Effector memory CD4-positive, alpha-beta T cell (primary cell): ENCODE measurements around the gene AHNAK2.
"Not testable (repeated sequence)": the region's sequence is repeated elsewhere in the genome, so short reads cannot be mapped to it uniquely, and the experiment has no call there.

Experiments used
- DNase-seq, 3 donors: peaks; one replicate each; pipeline ENCODE4 v3.0.0-alpha.2; 2020
- H3K27ac ChIP-seq: 2 replicates; pipeline ENCODE4 v1.7.0; 2013; ENCODE audit warnings: mild to moderate bottlenecking, low read length, moderate library complexity; ENCODE audit not compliant: insufficient read depth, poor library complexity, severe bottlenecking
- H3K27me3 ChIP-seq: replicated peaks from 2 replicates; pipeline ENCODE4 v1.7.0; 2013; ENCODE audit warnings: mild to moderate bottlenecking, low read length; ENCODE audit not compliant: insufficient read depth, control insufficient read depth, poor library complexity, severe bottlenecking
- H3K36me3 ChIP-seq: 2 replicates; pipeline ENCODE4 v1.7.0; 2013; ENCODE audit warnings: mild to moderate bottlenecking, low read length, moderate library complexity; ENCODE audit not compliant: control insufficient read depth, insufficient read depth
- H3K4me1 ChIP-seq: 2 replicates; pipeline ENCODE4 v1.7.0; 2013; ENCODE audit warnings: low read length, mild to moderate bottlenecking; ENCODE audit not compliant: control insufficient read depth, insufficient read depth, poor library complexity, severe bottlenecking
- H3K4me3 ChIP-seq: 2 replicates; pipeline ENCODE4 v1.7.0; 2013; ENCODE audit warnings: low read length, low read depth, mild to moderate bottlenecking; ENCODE audit not compliant: insufficient read depth, poor library complexity, severe bottlenecking
- H3K9me3 ChIP-seq: 2 replicates; pipeline ENCODE4 v1.7.0; 2013; ENCODE audit warnings: mild to moderate bottlenecking, low read length, moderate library complexity; ENCODE audit not compliant: control insufficient read depth

Gene AHNAK2

DNA sequence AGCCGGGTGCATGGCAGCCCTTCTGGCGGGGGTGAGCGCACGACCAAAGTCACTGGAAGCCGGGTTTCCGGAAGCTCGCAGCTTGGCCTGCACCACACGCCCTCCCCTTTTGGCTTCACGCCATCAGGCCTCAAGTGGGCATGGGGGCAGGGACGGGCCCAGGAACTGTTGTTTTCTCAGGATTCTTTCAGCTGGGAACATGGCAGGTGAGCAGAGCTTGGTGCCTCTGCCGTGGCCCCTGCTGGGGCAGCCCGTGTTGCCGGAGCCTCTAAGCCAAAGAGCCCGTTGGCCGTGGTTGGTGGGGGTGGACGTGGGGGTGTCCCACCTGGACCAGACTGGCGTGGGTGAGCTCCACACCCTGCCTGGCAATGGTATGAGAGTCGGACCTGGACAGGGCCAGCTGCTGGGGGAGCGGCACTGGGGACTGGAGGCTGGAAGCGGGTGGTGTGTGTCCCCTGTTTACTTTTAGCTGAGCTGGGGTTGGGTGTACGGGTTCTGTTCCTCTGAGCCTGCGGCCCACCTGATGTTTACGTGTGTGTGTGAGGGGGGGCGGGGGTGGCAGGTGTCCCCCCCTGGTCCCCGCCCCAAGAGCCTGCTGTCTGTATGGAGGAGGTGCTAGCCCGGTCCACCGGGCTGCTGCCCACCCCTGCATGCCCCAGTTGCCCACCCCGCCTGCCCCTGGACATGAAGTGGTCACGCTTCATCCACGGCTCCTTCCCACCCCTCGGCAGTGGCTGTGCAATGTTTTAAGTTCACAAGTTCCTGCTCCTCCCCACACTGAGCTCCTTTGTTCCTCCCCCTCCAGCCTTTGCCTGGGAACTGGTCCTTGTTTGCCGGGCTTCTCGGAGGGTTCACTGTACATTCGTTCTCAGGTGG is 82.2 kb downstream of the AHNAK2 start:
- Histone ChIP-seq H3K4me1 (no peaks in the 10 kb centered on the region), H3K27ac (no peak overlapping the region), H3K4me3 (no peak overlapping the region), H3K9me3 (no peaks in the 10 kb centered on the region), H3K27me3 (no peaks in the 10 kb centered on the region), H3K36me3 (no peaks in the 10 kb centered on the region)
- DNase-seq: no peak

DNA sequence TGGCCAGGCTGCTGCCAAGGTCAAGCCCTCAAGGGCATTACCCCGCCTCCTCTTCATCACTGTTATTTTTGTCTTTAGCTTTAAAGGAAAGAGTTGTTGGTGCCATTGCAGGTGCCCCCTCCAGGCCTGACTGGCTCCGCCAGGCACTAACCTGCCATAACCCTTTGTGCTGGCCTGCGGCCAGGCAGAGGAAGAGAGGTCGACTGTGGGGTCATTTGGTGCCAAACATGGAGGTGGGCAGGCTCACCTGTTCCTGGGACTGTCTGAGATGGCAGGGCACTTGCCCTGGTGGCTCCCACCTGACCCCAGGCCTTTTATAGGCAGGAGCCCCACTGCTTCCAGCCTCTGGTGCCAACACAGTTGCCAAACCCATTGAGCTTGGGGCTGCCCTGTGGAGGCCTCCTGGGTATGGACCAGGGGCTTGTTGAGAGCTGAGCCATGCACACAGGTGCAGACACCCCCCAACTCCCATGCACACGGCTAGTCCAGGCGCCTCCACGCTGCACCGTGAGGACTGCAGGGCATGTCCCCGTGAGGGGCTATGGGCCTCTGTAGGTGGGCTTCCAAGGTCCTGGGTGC is 82.9 kb downstream of the AHNAK2 start:
- no peaks in the 10 kb centered on the region for H3K4me1 ChIP-seq
- no peaks in the 10 kb centered on the region for H3K36me3 ChIP-seq
- no peak overlapping the region for H3K4me3 ChIP-seq
- no peak for DNase-seq
- H3K9me3 ChIP-seq: no peaks in the 10 kb centered on the region
- no peak overlapping the region for H3K27ac ChIP-seq
- H3K27me3 ChIP-seq: no peaks in the 10 kb centered on the region

DNA sequence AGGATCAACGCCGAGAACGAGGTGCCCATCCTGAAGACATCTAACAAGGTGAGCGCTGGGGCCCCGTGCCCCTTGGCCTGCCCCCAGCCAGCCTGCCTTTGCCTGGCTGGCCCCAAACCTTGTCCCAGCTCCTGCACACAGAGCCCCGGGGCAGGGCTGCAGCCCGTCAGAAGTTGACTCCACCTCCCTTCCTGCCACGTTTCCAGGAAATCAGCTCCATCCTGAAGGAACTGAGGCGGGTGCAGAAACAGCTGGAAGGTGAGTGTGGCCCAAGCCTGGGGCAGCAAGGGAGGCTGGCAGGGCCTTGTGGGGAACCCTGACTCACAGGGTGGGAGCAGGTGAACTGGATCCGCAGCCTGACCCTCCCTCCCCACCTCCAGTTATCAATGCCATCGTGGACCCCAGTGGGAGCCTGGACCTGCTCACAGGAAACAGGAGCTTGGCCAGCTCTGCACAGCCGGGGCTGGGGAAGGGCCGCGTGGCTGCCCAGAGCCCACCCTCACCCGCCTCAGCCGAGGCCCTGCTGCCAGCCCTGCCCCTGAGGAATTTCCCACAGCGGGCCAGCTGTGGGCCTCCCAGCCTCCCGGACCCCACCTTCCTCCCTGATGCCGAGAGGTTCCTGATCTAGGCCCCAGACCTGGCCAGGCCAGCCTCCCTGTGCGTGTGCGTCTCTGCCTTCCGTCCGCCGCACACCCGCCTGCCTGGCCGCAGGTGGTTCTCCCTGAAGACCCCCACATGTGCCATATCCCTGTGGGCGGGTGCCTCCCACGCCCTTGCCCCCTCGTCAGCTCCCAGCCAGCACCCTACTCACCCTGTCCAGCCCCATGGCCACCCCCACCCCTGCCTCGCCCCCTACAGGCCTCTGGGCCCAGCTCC is 83.6 kb downstream of the AHNAK2 start:
- Histone ChIP-seq H3K4me3 (no peak overlapping the region), H3K27ac (no peak overlapping the region), H3K4me1 (no peaks in the 10 kb centered on the region), H3K36me3 (no peaks in the 10 kb centered on the region), H3K27me3 (no peaks in the 10 kb centered on the region), H3K9me3 (no peaks in the 10 kb centered on the region)
- DNase-seq: no peak

DNA sequence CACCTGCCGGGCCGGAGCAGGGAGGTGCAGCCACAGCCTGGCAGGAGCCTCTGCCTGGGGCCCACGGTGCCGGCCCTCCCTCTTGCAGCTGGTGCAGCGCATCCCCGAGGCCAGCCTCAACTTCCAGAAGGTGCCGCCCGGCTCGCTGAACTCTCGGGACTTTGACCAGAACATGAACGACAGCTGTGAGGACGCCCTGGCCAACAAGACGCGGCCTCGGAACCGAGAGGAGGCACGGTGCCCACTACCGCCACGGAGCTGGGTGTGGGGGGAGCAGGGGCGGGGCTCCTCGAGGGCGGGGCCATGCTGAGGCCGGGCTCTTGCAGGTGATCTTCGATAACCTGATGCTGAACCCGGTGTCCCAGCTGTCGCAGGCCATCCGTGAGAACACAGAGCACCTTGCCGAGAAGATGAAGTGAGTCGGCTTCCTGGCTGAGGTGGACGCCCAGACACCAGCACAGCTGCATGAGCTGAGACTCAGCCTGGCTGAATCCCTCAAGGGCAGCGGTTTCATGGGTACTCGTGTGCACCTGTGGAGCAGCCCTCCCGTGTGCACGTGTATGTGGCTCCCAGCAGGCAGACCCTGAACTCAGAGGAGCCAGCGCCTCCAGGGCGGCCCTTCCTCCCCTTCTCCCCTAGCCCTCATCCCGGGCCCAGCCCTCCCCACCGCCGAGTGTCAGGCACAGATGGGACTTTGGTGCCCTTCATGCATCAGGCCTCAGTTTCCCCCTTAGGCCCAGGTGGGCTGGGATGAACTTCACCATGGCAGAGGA is 84.6 kb downstream of the AHNAK2 start:
- DNase-seq: no peak
- Histone ChIP-seq H3K36me3 (no peaks in the 10 kb centered on the region), H3K27ac (no peak overlapping the region), H3K4me3 (no peak overlapping the region), H3K27me3 (no peaks in the 10 kb centered on the region), H3K9me3 (no peaks in the 10 kb centered on the region), H3K4me1 (no peaks in the 10 kb centered on the region)

DNA sequence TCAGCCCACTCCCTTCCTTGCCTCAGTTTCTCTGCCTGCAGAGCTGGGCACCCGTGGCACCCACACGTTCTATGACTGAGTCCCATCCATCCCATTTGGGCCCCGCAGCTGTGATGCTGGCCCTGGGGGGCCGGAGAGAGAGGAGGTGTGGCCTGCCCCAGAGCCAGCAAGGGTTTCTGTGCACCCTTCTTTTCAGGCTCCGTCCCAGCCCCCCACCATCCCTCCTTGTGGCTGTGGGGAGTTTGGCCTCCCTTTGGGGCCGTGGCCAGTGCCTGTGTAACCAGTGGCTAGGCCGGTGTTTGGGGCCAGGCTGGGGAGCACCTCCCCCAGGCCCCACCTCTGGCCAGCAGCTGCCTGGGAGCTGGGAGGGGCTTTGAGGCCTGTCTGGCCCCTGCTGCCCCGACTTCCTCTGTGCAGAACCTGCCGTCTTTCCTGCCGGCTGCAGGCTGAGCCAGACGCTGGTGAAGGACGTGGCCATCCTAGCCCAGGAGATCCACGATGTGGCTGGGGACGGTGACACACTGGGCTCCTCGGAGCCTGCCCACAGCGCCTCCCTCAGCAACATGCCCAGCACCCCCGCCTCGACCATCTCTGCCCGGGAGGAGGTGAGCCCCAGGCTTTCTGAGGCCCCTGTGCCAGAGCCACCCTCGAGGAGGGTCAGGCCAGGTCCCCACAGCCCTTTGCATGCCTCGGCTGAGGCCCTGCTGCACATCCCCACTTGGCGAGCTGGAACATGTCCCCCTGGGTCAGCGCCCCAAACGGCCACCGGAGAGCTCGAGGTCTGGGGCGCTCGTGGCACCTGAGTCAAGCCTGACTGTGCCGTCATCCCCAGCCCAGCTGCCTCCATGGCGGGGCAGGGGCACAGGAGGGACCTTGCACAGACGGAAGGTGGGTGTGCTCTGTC is 85.4 kb downstream of the AHNAK2 start:
- no peak for DNase-seq
- no peak overlapping the region for H3K27ac ChIP-seq
- H3K36me3 ChIP-seq: no peaks in the 10 kb centered on the region
- H3K27me3 ChIP-seq: no peaks in the 10 kb centered on the region
- no peaks in the 10 kb centered on the region for H3K9me3 ChIP-seq
- H3K4me1 ChIP-seq: no peaks in the 10 kb centered on the region
- H3K4me3 ChIP-seq: no peak overlapping the region

DNA sequence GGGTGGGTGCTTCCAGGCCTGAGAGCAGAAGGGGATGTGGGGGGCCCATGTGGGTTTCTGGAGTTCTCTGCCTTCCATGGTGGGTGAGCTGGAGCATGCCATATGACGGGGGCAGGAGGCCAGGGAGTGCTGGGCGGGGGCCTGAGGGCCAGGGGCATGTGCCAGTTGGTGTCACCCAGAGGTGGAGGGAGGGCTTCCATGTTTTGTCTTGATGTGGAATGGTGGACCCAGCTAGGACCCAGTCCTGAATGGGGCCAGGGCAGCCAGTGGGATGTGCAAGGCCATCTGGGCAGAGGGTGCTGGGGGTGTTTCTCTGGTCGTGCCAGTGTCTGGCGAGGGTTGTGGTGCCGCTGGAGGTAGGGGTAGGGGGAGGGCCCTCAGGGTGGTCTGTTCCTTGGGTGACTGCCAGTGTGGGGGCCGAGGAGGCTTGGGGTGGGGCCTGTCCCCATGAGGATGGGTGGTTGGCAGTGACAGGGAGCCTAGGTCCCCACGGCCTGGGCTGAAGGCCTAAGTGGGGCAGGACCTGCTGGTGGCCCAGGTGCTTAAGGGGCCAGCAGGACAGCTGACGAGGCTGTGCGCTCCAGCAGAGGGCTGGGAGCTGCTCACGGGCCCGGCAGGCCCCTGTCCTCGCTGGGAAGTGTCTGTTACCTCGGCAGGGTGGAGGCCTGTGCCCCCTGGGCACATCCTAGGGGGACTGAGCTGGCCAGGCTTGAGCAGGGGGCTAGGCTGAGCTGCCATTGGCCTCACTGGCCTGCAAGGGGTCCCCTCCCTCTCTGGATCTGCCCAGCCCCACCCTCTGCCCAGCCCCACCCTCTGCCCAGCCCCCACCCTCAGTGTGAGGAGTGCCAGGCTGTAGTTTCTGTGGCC is 86.3 kb downstream of the AHNAK2 start:
- DNase-seq: no peak
- Histone ChIP-seq H3K27ac (no peak overlapping the region), H3K4me1 (no peaks in the 10 kb centered on the region), H3K27me3 (no peaks in the 10 kb centered on the region), H3K9me3 (no peaks in the 10 kb centered on the region), H3K36me3 (peaks cover 1% of the 10 kb centered on the region), H3K4me3 (no peak overlapping the region)

DNA sequence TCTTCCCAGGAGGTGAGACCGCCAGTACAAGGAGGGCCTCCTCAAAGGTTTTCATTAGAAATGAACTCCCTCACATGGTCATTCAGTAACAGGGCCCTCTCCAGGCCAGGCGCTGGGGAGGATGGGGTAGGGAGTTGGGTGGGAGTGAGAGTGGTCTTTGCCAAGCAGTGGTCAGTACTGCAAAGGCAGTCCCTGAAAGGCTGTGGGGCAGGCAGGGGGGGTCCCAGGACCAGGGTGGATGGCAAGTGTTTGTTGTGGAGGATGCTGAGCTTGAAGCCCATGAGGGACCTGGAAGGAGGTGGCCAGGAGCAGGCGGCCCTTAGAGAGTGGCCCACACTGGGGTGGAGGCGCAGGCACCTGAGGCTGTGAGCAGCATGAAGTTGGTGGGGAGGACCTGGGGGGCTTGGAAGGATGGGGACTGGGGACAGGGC is 87.0 kb downstream of the AHNAK2 start:
- H3K4me1 ChIP-seq: no peaks in the 10 kb centered on the region
- H3K27ac ChIP-seq: no peak overlapping the region
- peaks cover 4% of the 10 kb centered on the region for H3K36me3 ChIP-seq
- no peaks in the 10 kb centered on the region for H3K27me3 ChIP-seq
- DNase-seq: no peak
- no peaks in the 10 kb centered on the region for H3K9me3 ChIP-seq
- H3K4me3 ChIP-seq: no peak overlapping the region

DNA sequence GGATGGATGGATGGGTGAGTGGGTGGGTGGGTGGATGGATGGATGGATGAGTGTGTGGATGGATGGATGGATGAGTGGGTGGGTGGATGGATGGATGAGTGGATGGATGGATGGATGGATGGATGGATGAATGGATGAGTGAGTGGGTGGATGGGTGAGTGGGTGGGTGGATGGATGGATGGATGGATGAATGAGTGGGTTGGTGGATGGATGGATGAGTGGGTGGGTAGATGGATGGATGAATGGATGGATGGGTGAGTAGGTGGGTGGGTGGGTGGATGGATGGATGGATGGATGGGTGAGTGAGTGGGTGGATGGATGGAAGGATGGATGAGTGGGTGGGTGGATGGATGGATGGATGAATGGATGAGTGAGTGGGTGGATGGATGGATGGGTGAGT is 87.9 kb downstream of the AHNAK2 start:
- not testable (repeated sequence) for H3K27ac ChIP-seq, DNase-seq, H3K4me1 ChIP-seq, H3K9me3 ChIP-seq, H3K27me3 ChIP-seq, H3K36me3 ChIP-seq, H3K4me3 ChIP-seq
